HepG2 (cell line): ENCODE results near the gene ZNF382. TPM values are rescaled to one million over a fixed set of nuclear protein-coding genes. Genes with fewer than 3 reads are reported as not detected.
A peak's percentile ranks its signal among the peaks of the same experiment; 100 is the strongest.

Source experiments
- CBX1 ChIP-seq: IDR thresholded peaks from one replicate; pipeline ENCODE4 v1.6.1; 2016; ENCODE audit warnings: antibody characterized with exemption, low read depth
- CEBPB ChIP-seq: IDR thresholded peaks from 2 replicates; pipeline ENCODE4 v1.6.1; 2011; ENCODE audit warnings: low read depth, low read length, improper control_type of control experiment, borderline replicate concordance
- CREB1 ChIP-seq, 2 experiments: fragments of 450-650 bp in 1 of 2; IDR thresholded peaks; 2 replicates each; pipeline ENCODE4 v1.6.1; 2016 to 2017; ENCODE audit warnings: control low read depth in 1 of 2, mild to moderate bottlenecking in 1 of 2, missing compliant biosample characterization in 1 of 2, missing genetic modification characterization in 1 of 2
- GZF1 ChIP-seq: sonication (generic); formaldehyde crosslinking; IDR thresholded peaks from 2 replicates; pipeline ENCODE4 v1.5.1; 2020; ENCODE audit warnings: mild to moderate bottlenecking, missing genetic modification reagents
- HCFC1 ChIP-seq: fragments of 150-350 bp; IDR thresholded peaks from 2 replicates; pipeline ENCODE4 v1.6.1; 2014; ENCODE audit warnings: low read depth, low read length
- NR2F2 ChIP-seq: IDR thresholded peaks from 2 replicates; pipeline ENCODE4 v1.6.1; 2012; ENCODE audit warnings: low read depth, inconsistent platforms, borderline replicate concordance
- PAWR ChIP-seq: sonication (generic); formaldehyde crosslinking; IDR thresholded peaks from 2 replicates; pipeline ENCODE4 v1.4.0; 2020; ENCODE audit warnings: missing genetic modification reagents, mild to moderate bottlenecking, borderline replicate concordance
- SMC3 ChIP-seq: IDR thresholded peaks from 2 replicates; pipeline ENCODE4 v1.6.1; 2011; ENCODE audit warnings: low read length, improper control_type of control experiment
- SOX13 ChIP-seq, 3 experiments: fragments of 450-650 bp in 1 of 3; sonication (generic) in 1 of 3; formaldehyde crosslinking in 1 of 3; IDR thresholded peaks in 2 of 3; conservative IDR thresholded peaks in 1 of 3; 2 replicates each; pipeline versions ENCODE4 v1.5.0 to v1.6.1; 2016 to 2020; ENCODE audit warnings: antibody characterized with exemption in 1 of 3, mild to moderate bottlenecking in 1 of 3, missing compliant biosample characterization in 1 of 3, missing genetic modification reagents in 1 of 3, moderate library complexity in 1 of 3
- SP4 ChIP-seq: sonication (generic); formaldehyde crosslinking; IDR thresholded peaks from 2 replicates; pipeline ENCODE4 v1.8.1; 2023; ENCODE audit warnings: mild to moderate bottlenecking, missing genetic modification reagents
- ZBTB38 ChIP-seq: sonication (generic); formaldehyde crosslinking; IDR thresholded peaks from 2 replicates; pipeline ENCODE4 v1.5.1; 2020; ENCODE audit warnings: mild to moderate bottlenecking, missing genetic modification reagents
- ZNF501 ChIP-seq: sonication (generic); formaldehyde crosslinking; IDR thresholded peaks from 2 replicates; pipeline ENCODE4 v1.5.1; 2020; ENCODE audit warnings: mild to moderate bottlenecking, moderate library complexity, missing genetic modification reagents
- ZNF607 ChIP-seq: sonication (generic); formaldehyde crosslinking; IDR thresholded peaks from 2 replicates; pipeline ENCODE4 v1.5.1; 2020; ENCODE audit warnings: missing genetic modification reagents, mild to moderate bottlenecking, borderline replicate concordance
- polyA plus RNA-seq, 8 experiments: library from polyadenylated mRNA; depleted of rRNA in 3 of 8; stranded (reverse) in 7 of 8; unstranded in 1 of 8; fragments of >200 nt; fragmentation: Illumina TruSeq in 4 of 8; extraction: Trizol in 4 of 8; gene quantifications; 2 replicates each; pipeline versions ENCODE4 v1.2.1 to v1.2.3, GENCODE V29; 2011 to 2016; ENCODE audit warnings: low read depth in 4 of 8, missing spikeins in 1 of 8, mixed read lengths in 1 of 8; ENCODE audit not compliant: insufficient read depth in 1 of 8
- total RNA-seq, 5 experiments: library from RNA; depleted of rRNA; stranded (reverse); fragments of >200 nt; fragmentation: Illumina TruSeq; extraction: Trizol; gene quantifications; 2 replicates each; pipeline ENCODE4 v1.2.3, GENCODE V29; 2016; ENCODE audit warnings: low read depth in 1 of 5
- TF ChIP-seq, protein P1 (sequence below): sonication (generic); formaldehyde crosslinking; IDR thresholded peaks from 2 replicates; pipeline ENCODE4 v1.5.0; 2020; ENCODE audit warnings: mild to moderate bottlenecking, missing genetic modification reagents, borderline replicate concordance
- TF ChIP-seq, protein P2 (sequence below): sonication (generic); formaldehyde crosslinking; IDR thresholded peaks from 2 replicates; pipeline ENCODE4 v1.5.0; 2020; ENCODE audit warnings: mild to moderate bottlenecking, missing genetic modification reagents
- TF ChIP-seq, protein P3 (sequence below): sonication (generic); formaldehyde crosslinking; IDR thresholded peaks from 2 replicates; pipeline ENCODE4 v1.8.0; 2022; ENCODE audit warnings: mild to moderate bottlenecking, missing genetic modification reagents; ENCODE audit not compliant: insufficient replicate concordance

The ZNF382 gene
- total and polyA plus RNA-seq, 2 of the 13 experiments (the other 11 are each of a cell fraction or from before 2014, with no cell fraction given), result 2.3 to 6.8 TPM

DNA sequence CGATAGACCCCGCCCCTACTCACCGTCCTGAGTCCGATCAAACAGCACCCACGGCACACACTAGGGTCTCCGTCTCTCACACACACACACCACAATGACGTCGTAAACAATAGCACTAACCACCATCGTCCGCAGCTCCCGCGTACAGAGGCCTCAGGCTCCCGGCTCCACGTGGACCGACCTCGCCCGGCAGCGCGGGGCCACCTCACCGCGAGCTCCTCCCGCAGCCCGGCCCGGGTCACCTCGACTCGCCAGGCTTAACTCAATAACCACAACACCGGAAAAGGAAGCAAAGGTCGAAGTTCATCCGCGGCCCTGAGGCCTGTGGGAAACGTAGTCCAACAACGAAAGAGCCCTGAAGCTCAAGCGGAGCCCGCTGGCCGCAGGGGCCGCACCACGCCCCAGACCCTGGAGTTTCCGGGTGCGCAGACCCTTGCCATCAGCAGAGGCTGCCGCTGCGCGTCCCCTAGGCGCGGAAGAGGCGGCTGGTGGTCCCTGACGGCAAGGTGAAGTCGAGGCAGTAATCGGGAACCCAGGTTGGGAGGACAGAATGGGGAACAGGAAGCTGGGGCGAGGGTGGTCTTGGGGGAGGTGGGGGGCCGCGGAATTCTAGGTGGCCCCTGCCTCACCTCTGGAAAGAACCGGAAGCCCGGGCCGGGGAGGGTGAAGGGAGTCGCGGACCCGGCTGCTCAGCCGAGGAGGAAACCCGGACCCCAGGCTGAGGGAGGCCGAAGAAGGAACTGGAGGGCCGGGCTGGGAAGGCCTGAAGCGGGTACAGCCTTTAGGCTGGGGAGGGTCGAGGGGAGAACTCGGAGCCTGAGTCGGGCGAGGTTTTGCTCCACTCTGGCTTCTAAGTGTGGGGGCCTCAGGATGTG, 31.9 kb upstream of the ZNF382 start, which contains the start of gene ZNF529 (continued):
- TF ChIP-seq SOX13 (IDR thresholded peaks at IDR 0.05), result no peak
- peak in 1 of 2 experiments; percentile 56; a peak in 1 of 4 replicates for TF ChIP-seq SOX13 (CRISPR knock-in tag; conservative IDR thresholded peaks at IDR 0.05 in 1 of 2, IDR thresholded peaks at IDR 0.05 in 1 of 2)
- peak; percentile 6; the same call in 1 of the 2 replicates for TF ChIP-seq SP4 (CRISPR knock-in tag)
- TF ChIP-seq HCFC1, result peak; percentile 97
- peak; percentile 89 for TF ChIP-seq ZNF501 (CRISPR knock-in tag)
- peak; percentile 75; the same call in 1 of the 2 replicates for TF ChIP-seq GZF1
- peak; percentile 91; the same call in 1 of the 2 replicates for TF ChIP-seq CREB1 (IDR thresholded peaks at IDR 0.05)
- peak; percentile 78 for TF ChIP-seq CREB1 (CRISPR knock-in tag; IDR thresholded peaks at IDR 0.05)
- no peak for TF ChIP-seq PAWR (CRISPR knock-in tag)
- TF ChIP-seq, protein P1, sequence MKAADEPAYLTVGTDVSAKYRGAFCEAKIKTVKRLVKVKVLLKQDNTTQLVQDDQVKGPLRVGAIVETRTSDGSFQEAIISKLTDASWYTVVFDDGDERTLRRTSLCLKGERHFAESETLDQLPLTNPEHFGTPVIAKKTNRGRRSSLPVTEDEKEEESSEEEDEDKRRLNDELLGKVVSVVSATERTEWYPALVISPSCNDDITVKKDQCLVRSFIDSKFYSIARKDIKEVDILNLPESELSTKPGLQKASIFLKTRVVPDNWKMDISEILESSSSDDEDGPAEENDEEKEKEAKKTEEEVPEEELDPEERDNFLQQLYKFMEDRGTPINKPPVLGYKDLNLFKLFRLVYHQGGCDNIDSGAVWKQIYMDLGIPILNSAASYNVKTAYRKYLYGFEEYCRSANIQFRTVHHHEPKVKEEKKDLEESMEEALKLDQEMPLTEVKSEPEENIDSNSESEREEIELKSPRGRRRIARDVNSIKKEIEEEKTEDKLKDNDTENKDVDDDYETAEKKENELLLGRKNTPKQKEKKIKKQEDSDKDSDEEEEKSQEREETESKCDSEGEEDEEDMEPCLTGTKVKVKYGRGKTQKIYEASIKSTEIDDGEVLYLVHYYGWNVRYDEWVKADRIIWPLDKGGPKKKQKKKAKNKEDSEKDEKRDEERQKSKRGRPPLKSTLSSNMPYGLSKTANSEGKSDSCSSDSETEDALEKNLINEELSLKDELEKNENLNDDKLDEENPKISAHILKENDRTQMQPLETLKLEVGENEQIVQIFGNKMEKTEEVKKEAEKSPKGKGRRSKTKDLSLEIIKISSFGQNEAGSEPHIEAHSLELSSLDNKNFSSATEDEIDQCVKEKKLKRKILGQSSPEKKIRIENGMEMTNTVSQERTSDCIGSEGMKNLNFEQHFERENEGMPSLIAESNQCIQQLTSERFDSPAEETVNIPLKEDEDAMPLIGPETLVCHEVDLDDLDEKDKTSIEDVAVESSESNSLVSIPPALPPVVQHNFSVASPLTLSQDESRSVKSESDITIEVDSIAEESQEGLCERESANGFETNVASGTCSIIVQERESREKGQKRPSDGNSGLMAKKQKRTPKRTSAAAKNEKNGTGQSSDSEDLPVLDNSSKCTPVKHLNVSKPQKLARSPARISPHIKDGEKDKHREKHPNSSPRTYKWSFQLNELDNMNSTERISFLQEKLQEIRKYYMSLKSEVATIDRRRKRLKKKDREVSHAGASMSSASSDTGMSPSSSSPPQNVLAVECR, result peak; percentile 99
- peak; percentile 73; the same call in 1 of the 2 replicates for TF ChIP-seq ZNF607 (CRISPR knock-in tag)
- TF ChIP-seq NR2F2, result peak; percentile 44; the same call in 1 of the 2 replicates
- TF ChIP-seq CEBPB, result no peak
- TF ChIP-seq, protein P2, sequence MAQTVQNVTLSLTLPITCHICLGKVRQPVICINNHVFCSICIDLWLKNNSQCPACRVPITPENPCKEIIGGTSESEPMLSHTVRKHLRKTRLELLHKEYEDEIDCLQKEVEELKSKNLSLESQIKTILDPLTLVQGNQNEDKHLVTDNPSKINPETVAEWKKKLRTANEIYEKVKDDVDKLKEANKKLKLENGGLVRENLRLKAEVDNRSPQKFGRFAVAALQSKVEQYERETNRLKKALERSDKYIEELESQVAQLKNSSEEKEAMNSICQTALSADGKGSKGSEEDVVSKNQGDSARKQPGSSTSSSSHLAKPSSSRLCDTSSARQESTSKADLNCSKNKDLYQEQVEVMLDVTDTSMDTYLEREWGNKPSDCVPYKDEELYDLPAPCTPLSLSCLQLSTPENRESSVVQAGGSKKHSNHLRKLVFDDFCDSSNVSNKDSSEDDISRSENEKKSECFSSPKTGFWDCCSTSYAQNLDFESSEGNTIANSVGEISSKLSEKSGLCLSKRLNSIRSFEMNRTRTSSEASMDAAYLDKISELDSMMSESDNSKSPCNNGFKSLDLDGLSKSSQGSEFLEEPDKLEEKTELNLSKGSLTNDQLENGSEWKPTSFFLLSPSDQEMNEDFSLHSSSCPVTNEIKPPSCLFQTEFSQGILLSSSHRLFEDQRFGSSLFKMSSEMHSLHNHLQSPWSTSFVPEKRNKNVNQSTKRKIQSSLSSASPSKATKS (CRISPR knock-in tag), result peak; percentile 83; the same call in 1 of the 2 replicates
- 0 out of 2 replicates have a peak, but pooled peaks have one; percentile 17 for TF ChIP-seq ZBTB38
- TF ChIP-seq, protein P3, sequence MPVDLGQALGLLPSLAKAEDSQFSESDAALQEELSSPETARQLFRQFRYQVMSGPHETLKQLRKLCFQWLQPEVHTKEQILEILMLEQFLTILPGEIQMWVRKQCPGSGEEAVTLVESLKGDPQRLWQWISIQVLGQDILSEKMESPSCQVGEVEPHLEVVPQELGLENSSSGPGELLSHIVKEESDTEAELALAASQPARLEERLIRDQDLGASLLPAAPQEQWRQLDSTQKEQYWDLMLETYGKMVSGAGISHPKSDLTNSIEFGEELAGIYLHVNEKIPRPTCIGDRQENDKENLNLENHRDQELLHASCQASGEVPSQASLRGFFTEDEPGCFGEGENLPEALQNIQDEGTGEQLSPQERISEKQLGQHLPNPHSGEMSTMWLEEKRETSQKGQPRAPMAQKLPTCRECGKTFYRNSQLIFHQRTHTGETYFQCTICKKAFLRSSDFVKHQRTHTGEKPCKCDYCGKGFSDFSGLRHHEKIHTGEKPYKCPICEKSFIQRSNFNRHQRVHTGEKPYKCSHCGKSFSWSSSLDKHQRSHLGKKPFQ (CRISPR knock-in tag), result peak; percentile 60
- TF ChIP-seq SMC3, result no peak
- TF ChIP-seq CBX1, result no peak
